HG03103 (cell line): ENCODE measurements around the gene CKAP4.

ENCODE experiments used
- ATAC-seq: cut with Tn5 transposase; IDR thresholded peaks from one replicate; pipeline ENCODE4 v1.9.1; 2021; ENCODE audit warnings: low read depth; ENCODE audit not compliant: unreplicated experiment

CKAP4 gene

DNA sequence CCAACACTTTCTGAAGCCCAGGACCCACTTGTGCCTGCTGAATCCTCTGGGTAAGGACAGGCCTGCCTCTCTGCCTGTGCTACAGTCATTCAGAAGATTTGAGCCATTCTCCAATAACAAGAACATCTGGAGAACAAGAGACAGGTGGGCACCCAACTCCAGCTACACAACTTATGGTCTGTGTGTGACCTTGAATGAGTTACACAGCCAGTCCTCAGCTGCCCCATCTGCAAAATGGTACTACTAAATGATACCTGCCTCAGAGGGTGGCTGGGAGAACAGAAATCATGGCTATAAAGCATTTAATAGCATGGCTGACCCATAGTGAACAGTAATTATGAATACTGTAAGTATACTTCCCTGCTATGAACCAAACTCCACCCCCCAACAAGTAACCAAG, 4.2 kb downstream of the CKAP4 start:
- no peak for ATAC-seq

DNA sequence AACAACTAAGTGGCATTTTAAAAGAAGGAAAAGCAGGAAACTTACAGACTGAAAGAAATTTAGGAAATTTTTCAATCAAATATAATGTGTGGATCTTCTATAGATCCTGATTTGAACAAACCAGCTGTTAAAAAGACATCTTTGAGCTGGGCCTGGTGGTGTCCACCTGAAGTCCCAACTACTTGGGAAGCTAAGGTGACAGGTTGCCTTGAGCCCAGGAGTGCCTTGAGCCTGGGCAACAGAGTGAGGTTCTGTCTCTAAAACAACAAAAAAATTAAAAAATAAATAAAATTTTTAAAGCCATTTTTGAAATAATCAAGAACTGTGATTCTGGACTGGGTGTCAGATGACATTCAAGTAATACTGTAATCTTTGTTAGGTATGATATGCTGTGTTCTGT, 7.0 kb downstream of the CKAP4 start:
- no peak for ATAC-seq

DNA sequence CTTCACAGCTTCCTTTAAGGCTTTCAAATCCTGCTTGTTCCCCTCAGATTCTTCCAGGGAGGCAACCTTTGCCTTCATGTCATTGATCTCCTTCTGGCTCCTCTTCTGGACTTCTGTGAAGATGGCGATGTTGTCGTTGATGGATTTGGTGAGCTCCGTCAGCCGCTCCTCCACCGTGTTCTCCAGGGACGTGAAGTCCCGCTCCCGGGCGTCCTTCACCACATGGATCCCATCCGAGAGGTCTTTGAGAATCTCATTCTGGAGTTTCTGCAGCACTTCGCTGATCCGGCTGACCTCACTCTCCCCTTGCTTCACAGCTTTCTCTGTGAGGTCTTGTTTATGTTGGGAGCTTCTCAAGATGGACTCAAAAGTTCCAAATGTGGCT, 7.9 kb downstream of the CKAP4 start:
- ATAC-seq, result no peak

DNA sequence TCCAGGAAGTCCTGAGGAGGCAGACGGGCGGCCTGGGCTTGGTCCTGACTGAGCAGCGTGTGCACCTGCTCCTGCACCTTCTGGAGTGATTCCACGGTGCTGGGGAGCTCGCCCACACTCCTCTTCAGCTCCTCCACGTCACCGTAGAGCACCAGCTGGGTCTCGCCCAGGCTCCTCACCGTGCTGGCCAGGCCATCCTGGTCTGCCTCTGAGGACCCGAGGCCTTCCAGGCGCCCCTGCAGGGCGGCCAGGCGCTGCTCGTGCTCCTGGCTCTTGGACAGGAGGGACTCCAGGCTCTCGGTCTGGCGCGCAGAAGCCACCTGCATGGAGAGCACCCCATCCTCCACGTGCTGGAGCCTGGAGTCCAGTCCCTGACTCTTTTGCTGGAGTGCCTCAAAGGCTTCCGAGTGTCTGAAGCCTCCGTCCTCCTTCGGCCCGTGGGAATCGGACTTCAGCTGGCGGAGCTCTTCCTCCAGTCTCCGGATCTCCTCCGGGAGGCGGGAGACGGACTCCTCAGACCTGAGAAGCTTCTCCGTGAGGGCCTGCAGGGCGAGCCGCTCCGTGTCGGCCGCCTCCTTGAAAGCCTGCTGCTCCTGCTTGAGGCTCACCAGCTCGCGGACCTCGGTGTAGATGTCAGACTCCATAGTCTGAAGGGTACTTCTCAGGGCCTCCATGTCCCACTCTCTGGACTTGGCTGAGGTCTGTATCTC, 8.4 kb downstream of the CKAP4 start:
- no peak for ATAC-seq

DNA sequence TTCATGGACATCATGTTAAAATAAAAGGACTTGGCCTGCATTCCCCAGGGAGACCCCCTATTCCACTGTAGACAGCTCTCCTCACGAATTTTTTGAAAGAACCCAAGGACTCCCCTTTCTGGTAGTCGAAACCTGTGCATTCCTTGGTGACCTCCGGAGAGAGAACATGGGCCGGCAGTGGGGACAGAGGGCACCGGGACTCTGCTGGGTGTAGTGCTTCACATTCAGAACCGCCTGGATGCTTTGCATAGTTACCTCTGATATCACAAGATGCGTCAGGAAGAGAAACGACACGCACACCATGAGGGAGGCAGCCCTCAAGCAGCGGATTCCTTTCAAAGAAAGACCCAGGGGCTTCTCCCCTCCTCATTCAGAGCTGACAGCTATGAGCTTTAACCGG, 9.7 kb downstream of the CKAP4 start:
- ATAC-seq, result no peak

DNA sequence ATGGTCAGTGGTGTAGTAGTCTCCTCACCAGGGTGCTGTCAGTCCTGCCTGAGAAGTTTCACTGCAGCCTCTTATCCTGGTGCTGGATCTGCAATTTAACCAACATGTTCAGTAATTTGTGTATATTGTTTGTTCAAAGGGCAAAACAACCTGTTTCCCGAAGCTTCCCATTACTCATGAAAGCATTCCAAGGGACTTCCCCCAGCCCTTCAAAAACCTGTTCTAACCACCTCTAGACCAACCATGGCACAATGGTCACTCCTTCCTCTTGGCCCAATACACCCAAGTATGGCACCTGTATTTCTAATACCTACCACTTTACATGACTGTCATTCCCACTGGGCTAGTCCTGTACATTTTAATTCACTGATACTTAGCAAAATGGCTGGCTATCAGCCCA, 12.1 kb downstream of the CKAP4 start:
- ATAC-seq, result no peak

DNA sequence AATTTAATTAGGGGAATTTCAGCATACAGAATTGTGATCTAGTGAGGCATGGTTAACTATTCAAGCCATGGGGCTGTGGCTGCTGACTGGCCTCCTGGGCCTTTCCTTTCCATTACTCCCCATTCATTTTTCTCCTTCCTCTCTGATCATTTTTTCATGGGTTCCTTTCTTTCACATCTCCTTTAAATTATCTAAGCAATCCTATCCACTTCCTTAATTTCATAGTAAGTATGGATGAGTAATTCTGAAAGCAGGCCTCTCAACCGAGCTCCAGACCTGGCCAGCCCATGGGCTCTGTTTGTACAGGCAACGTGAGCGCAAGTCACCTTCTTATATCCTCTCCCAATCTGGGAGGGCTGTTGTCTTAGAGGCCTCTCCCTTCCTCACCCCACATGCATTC, 13.4 kb downstream of the CKAP4 start:
- ATAC-seq, result no peak

DNA sequence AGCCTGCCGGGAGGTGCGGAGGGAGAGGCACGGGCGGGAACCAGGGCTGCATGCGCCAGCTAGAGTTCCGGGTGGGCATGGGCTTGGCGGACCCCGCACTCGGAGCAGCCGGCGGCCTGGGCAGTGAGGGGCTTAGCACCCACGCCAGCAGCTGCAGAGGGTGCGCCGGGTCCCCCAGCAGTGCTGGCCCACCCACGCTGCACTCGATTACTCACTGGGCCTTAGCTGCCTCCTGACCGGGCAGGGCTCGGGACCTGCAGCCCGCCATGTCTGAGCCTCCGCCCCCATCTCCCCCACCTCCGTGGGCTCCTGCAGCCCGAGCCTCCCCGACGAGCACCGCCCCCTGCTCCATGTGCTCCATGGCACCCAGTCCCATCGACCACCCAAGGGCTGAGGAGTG, 14.8 kb downstream of the CKAP4 start:
- ATAC-seq, result no peak

DNA sequence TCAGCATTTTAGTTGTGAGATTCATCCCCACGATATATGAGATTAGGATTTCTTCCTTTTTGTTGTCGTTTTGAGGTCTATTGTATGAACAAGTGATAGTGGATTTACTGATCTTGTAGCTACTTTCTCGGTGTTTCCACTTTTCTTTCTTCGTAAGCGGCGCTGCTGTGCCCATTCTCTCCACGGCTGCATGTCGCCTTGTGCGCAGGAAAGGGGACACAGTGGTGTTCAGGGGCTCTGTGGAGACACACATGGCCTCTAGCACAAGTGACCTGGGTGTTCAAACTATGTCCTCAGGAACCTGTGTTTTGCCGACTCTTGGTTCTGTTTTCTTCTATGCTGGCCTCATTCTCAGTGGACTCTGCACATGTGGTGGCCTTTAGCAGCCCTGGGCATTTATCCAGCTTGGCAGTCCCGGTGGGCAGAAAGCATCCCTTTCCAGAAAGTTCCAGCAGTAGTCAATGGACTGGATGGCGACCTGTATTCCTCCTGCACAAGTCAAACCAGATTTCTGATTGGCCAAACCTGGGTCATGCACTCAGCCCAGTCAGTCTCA, 18.7 kb downstream of the CKAP4 start:
- no peak for ATAC-seq

DNA sequence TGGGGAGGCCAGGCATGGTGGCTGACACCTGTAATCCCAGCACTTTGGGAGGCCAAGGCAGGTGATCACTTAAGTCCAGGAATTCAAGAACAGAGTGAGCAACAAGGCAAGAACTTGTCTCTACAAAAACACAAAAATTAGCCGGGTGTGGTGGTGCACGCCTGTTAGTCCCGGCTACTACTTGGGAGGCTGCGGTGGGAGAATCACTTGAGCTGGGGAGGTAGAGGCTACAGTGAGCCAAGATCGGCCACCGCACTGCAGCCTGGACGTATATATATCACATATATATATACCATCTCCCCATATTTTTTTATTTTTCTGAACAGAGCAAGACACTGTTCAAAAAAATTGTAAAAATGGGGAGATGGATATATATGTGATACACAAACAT, 19.5 kb downstream of the CKAP4 start:
- no peak for ATAC-seq

DNA sequence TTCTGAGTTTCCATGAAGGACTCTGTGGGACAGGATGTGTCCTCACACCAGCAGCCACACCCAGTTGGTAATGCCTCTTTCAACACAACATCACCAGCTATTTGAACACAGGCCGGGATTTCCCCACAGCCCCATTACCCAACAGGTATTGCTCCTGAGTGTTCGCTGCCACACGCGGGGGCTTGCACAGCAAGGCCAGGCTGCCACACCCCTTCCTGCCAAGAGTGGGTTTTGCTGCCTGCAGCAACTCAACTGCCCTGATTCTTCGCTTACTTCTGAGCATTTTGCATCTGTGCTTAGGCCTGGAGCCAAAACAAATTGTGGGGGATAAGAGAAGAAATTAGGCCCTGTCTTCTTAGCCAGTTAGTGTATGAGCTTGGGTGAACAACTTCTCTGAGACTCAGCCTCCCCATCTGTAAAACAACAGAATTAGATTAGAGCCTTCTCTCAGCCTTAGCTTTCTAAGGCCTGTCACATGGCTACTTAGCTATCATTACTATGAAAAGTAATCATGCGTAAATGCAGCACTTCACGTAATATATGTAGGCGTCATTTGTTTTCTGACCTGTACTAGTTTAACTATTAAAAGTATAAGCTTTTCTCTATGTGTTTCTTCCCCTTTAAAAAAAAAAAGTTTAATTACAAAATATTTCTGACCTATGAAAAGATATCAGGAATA, 20.0 kb downstream of the CKAP4 start:
- no peak for ATAC-seq

DNA sequence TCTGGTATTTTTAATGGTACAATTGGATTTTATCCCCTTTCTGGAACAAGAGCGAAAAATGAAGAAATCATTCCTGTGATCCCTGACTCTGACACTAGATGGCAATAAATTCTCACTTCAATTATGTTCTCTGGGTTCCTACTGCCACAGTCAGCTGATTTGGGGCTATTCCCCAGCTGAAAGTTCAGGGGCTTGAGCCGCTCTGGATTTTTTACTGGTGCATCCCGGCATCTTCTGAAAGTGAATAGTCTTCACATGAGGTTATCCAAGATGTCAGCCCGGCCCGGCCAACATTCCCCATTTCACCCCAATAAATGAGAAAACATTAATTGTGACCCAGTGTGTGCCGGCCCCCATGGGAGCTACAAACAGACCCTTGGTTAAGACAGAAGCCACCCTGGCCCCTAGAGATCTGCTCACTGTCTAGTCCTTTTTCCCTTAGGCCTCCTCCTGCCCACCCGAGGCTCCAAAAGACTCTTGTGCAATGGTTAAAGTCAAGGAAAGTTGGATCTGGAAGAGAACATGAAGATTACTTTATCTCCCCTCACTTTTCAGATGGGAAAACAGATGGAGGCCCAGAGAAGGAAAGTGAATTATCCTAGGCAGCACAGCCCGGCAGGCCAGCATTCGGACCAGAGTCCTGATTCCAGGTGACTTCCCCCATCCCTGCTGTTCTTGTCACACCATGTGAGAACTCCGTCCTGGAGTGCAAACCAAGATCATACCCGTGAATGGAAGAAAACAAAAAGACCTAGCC, 20.8 kb downstream of the CKAP4 start:
- ATAC-seq, result no peak

DNA sequence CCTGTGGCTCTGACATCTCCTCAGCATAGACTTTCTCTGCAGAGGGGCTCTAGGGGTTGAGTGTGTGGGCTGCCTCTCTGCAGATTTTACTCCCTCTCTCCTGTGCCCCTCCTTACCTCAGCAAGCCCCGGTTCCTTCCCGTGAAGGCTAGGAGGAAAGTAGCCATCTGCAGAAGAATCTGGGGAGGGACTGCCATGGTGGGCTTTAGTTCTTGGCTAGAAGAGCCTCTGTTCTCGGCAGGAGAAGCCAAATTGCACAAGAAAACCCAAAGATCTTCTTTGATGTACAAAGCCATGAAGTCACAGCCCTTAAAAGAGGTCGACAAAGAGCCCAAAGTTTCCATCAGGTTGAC, 23.5 kb downstream of the CKAP4 start:
- no peak for ATAC-seq

DNA sequence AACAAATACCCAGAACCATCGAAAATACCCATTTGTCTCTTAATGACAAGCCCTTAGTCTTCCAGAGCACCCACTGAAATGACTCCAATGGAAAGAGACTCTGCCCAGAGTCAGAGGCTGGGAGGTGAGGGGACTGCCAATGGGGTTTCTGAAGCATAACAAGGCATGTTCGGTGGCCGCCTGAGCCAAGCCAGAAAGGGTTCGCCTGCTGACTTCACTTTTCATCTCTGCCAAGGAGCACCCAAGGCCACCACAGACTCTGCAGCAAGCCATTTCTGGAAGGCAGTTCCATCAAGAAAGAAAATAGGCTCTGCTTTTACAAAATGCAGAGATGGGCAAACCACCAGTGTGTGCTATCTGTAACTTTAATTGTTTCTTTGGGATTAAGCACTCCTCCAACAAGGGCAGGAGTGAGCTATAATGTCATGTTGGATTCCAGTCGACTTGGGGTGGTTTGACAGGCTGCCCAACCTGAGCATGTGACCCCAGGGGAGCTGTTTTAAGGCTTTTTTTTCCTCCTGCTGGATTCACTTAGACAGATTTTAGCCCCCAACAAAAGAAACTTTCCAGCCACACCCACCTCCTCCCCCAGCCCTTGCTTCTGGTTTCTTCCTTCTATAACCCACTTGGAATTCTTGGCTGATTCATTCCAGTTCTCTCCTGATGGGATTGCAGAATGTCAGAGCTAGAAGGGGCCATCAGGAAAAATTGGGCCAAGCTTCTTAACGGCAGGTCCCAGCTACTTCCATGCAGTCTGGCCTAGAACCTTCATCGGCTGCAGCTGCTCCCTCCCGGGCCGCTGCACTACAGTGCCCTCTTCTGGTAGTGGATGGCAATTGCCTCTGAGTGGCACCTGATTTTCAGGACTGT, 24.1 kb downstream of the CKAP4 start:
- peak; percentile 57 for ATAC-seq

DNA sequence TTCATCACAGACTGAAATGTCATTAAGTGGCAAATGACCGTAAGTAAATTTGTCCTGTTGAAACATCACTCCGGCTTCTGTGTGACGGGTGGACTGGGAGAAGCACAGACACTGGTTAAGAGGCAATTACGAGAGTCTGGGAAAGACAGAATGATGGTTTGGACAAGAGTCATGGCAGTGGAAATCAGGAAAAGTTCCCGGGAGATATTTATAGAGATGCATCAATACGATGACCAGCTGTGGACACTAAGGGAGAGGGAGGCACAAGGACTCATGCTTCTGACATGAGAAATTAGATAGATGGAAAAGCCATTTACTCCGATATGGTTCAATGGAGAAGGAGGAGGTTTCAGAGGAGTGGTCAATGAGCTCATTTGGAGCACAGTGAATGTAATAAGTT, 27.3 kb downstream of the CKAP4 start:
- no peak for ATAC-seq

DNA sequence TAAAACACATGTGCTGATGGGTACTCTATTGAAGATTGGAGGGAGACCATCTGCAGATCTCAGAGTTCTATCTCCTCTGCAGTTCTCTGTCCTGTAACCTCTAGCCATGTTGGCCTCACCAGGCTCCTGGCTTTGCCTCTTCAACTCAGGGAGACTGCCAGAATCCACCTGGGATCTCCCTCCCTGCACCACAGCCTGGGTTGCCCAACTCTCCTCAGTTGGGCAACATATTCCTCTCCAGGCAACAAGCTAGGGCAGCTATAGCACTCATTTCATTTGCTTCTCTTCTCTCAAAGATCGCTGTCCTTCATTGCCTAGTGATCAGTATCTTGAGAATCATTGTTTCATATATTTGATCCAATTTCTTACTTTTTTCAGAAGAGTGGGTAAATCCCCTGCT, 28.8 kb downstream of the CKAP4 start:
- ATAC-seq, result no peak

DNA sequence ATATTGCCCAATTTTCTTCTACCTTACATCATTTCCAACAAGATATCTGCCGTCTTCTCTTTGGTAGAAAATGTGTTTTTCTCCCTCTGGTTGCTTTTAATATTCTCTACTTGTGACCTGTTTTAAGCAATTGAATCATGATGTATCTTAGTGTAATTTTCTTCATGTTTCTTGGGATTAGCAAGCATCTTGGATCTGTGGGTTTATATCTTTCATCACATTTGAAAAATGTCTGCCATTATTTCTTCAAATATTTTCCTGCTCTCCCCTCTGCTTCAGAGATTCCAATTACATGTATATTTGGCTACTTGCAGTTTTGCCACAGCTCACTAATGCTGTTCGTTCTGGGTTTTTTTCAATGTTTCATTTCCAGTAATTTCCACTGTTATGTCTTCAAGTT, 30.1 kb downstream of the CKAP4 start:
- ATAC-seq, result no peak

DNA sequence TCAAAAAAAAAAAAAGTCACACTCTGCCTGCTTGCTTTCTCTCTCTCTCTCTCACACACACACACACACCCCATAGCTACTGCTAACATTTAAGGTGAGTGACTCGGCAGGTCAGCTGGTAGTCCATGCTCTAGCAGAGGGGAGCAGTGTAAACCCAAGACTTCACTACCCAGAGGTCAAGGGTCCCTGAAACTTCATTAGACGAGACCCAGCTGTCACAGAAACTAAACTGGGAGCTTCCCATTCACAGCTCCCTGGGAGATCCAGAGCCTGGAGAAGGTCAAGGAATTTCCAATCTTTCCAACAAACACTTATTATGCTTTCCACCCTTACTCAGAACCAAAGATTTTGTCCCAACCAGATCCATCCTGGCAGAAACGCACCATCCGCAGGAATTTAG, 33.2 kb downstream of the CKAP4 start:
- ATAC-seq, result no peak

DNA sequence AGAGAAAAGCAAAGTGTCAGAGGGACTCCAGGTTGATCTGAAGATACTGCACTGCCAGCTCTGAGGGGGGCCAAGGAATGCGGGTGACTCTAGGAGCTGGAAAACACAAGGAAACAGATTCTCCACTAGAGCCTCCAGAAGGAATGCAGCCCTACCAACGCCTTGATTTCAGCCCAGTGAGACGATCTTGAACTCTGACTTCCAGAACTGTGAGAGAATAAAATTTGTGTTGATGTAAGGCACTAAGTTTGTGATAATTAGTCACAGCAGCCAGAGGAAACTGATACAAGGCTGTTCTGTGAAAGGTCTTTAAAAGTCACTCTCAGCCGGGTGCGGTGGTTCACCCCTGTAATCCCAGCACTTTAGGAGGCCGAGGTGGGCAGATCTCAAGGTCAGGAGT, 34.2 kb downstream of the CKAP4 start:
- no peak for ATAC-seq

DNA sequence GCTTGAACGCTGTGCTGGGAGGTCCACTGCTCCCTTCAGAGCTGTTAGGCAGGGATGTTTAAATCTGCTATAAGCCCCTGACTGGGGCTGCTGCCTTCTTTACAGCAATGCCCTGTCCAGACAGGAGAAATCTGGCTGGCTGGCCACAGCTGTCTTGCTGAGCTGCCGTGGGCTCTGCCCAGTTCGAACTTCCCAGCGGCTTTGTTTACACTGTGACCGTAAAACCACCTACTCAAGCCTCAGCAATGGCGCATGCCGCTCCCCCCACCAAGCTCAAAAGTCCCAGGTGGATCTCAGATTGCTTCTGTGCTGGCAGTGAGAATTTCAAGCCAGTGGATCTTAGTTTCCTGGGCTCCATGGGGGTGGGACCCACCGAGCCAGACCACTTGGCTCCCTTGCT, 35.8 kb downstream of the CKAP4 start:
- ATAC-seq, result no peak
